Spinal cord (tissue), 10 donors: ENCODE results near the gene CRYAB. TPM values are rescaled to one million over a fixed set of nuclear protein-coding genes. Genes with fewer than 3 reads are reported as not detected.

Source experiments
- DNase-seq, 6 donors: peaks; one replicate each; pipeline versions ENCODE4 v3.0.0 to v3.0.0-alpha.2; 2013 to 2015; ENCODE audit warnings: low spot score in 6 of 6, low read depth in 4 of 6
- H3K27ac ChIP-seq: one replicate; pipeline ENCODE4 v1.5.1; 2013; ENCODE audit warnings: low read depth, low read length, control low read depth
- H3K27me3 ChIP-seq: one replicate; pipeline ENCODE4 v1.6.1; 2013; ENCODE audit warnings: low read length; ENCODE audit not compliant: control insufficient read depth, insufficient read depth
- H3K36me3 ChIP-seq: one replicate; pipeline ENCODE4 v1.6.1; 2013; ENCODE audit warnings: low read length; ENCODE audit not compliant: control insufficient read depth, insufficient read depth
- H3K4me1 ChIP-seq: one replicate; pipeline ENCODE4 v1.6.1; 2013; ENCODE audit warnings: low read length; ENCODE audit not compliant: control insufficient read depth, insufficient read depth
- H3K4me3 ChIP-seq: one replicate; pipeline ENCODE4 v1.5.1; 2013; ENCODE audit warnings: low read depth, low read length, control low read depth
- H3K9me3 ChIP-seq: one replicate; pipeline ENCODE4 v1.6.1; 2013; ENCODE audit warnings: low read length; ENCODE audit not compliant: control insufficient read depth, insufficient read depth
- WGBS: methylation state at CpG from one replicate; pipeline ENCODE4 v1.1.5; 2013; ENCODE audit warnings: missing lambda C conversion rate; ENCODE audit not compliant: insufficient coverage; 5-methylcytosine and 5-hydroxymethylcytosine counted together
- polyA plus RNA-seq, 2 donors: library from polyadenylated mRNA; unstranded; fragments of 120-200 nt; gene quantifications; one replicate each; pipeline ENCODE4 v1.2.1, GENCODE V29; 2013; ENCODE audit not compliant: insufficient read length in 2 of 2
- small RNA-seq: library from RNA; depleted of rRNA; stranded (forward); fragments of <200 nt; gene quantifications from one replicate; pipeline ENCODE3, GENCODE V24; 2014; ENCODE audit warnings: low replicate concordance
- total RNA-seq, 2 donors: library from RNA; depleted of rRNA in 1 of 2; stranded (reverse); fragments of 120-200 nt in 1 of 2; fragments of >200 nt in 1 of 2; gene quantifications; one replicate each; pipeline versions ENCODE4 v1.2.3 to v1.2.4, GENCODE V29; 2013 to 2014
- donor health status: healthy.

CRYAB gene
- total and polyA plus RNA-seq, 4 donors = 85.2 to 126 (median 106) TPM

DNA sequence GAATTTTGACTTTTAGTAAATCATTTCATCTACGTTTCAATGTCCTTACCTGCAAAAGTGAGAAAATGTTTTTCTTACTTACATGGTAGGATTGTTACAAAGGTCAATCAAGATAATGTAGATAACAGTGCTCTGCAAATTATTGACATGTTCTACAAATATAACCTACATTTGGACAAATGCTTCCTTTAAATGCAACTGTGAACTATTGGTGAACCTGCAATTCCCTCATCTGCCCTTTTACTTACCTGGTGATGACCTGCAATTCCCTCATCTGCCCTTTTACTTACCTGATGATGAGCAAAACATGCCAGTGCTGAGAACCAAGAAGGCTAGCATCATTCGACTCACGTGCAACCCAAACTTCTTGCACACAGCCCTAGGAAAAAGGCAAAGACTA lies 51.3 kb downstream of the CRYAB start:
- WGBS = 100% methylated on average over 1 of the region's 3 CpGs
- Histone ChIP-seq H3K4me3 (no peak overlapping the region), H3K9me3 (no peaks in the 10 kb centered on the region), H3K4me1 (no peaks in the 10 kb centered on the region), H3K36me3 (peaks cover 42% of the 10 kb centered on the region), H3K27me3 (no peaks in the 10 kb centered on the region), H3K27ac (no peak overlapping the region)
- DNase-seq = no peak

Small RNA genes within 50 kb of the gene (small RNA-seq; reads per million reads assigned to genes)
- not detected for gene C11orf52
- gene GNG5P3 = not detected
- gene RNA5SP351 = not detected
- 0.06 reads per million for gene RPL37AP8

Other genes with a start within 250 kb of the CRYAB start
- 10 to 100 TPM; 27.2 to 45.1 TPM for gene PPP2R1B, start 145.4 kb downstream of the CRYAB start, total RNA-seq
- 10 to 100 TPM; 17.4 to 19.0 TPM for gene PPP2R1B, start 145.4 kb downstream of the CRYAB start, polyA plus RNA-seq
- 10 to 100 TPM; 55.9 to 61.1 TPM for gene ALG9, start 40.2 kb downstream of the CRYAB start, total RNA-seq
- 10 to 100 TPM; 36.3 to 37.2 TPM for gene ALG9, start 40.2 kb downstream of the CRYAB start, polyA plus RNA-seq
- gene FDXACB1, start 32.6 kb downstream of the CRYAB start, total RNA-seq = 1 to 10 TPM; 4.6 to 7.1 TPM
- 1 to 10 TPM; 4.4 to 4.9 TPM for gene FDXACB1, start 32.6 kb downstream of the CRYAB start, polyA plus RNA-seq
- 10 to 100 TPM; 12.9 to 32.6 TPM for gene CFAP68, start 32.2 kb downstream of the CRYAB start, total RNA-seq
- 10 to 100 TPM; 25.1 to 29.7 TPM for gene CFAP68, start 32.2 kb downstream of the CRYAB start, polyA plus RNA-seq
- 1 to 10 TPM in 1 of 2 donors, under 1 TPM in 1; 0.50 to 3.0 TPM for gene HSPB2, start 964 bp upstream of the CRYAB start, total RNA-seq
- gene HSPB2, start 964 bp upstream of the CRYAB start, polyA plus RNA-seq = 1 to 10 TPM; 4.3 to 5.7 TPM
- gene C11orf52, start 7.1 kb upstream of the CRYAB start, total RNA-seq = under 1 TPM in 1 of 2 donors, not detected in 1; 0.88 TPM
- gene C11orf52, start 7.1 kb upstream of the CRYAB start, polyA plus RNA-seq = under 1 TPM; 0.46 to 0.81 TPM
- gene DIXDC1, start 25.6 kb upstream of the CRYAB start, total RNA-seq = 10 to 100 TPM; 48.5 to 66.4 TPM
- gene DIXDC1, start 25.6 kb upstream of the CRYAB start, polyA plus RNA-seq = 10 to 100 TPM; 31.5 to 34.1 TPM
- 10 to 100 TPM; 36.5 to 58.3 TPM for gene DLAT, start 113.6 kb upstream of the CRYAB start, total RNA-seq
- 10 to 100 TPM; 39.1 to 53.1 TPM for gene DLAT, start 113.6 kb upstream of the CRYAB start, polyA plus RNA-seq
- 10 to 100 TPM in 1 of 2 donors, 1 to 10 TPM in 1; 5.4 to 12.9 TPM for gene PIH1D2, start 162.2 kb upstream of the CRYAB start, total RNA-seq
- 1 to 10 TPM; 5.3 to 9.3 TPM for gene PIH1D2, start 162.2 kb upstream of the CRYAB start, polyA plus RNA-seq
- gene NKAPD1, start 162.5 kb upstream of the CRYAB start, total RNA-seq = 10 to 100 TPM; 24.8 to 36.4 TPM
- 10 to 100 TPM; 37.3 to 48.1 TPM for gene NKAPD1, start 162.5 kb upstream of the CRYAB start, polyA plus RNA-seq
- gene TIMM8B, start 175.0 kb upstream of the CRYAB start, total RNA-seq = 100 to 1,000 TPM in 1 of 2 donors, 10 to 100 TPM in 1; 73.3 to 122 TPM
- 10 to 100 TPM; 74.7 to 80.2 TPM for gene TIMM8B, start 175.0 kb upstream of the CRYAB start, polyA plus RNA-seq
- gene SDHD, start 175.1 kb upstream of the CRYAB start, total RNA-seq = 100 to 1,000 TPM in 1 of 2 donors, 10 to 100 TPM in 1; 93.9 to 125 TPM
- gene SDHD, start 175.1 kb upstream of the CRYAB start, polyA plus RNA-seq = 10 to 100 TPM; 72.5 to 75.6 TPM